HL-60/S4 treated with phorbol 12-myristate 13-acetate at 8.2 ng/mL for 4 days and 3 days (cell line): Measurements from ENCODE around the gene C1QTNF12.
"Not testable (repeated sequence)": the region's sequence is repeated elsewhere in the genome, so short reads cannot be mapped to it uniquely, and the experiment has no call there.

Experiments used
- in situ Hi-C: fragments of 300-500 bp; cut with MboI; formaldehyde crosslinking; loops from 2 replicates; pipeline ENCODE4 v1.15.0; 2022; ENCODE audit warnings: low sequenced_read_pairs

Gene C1QTNF12

GRCh38 chr1:1259951-1260600, 13.6 kb upstream of the C1QTNF12 start:
- in situ Hi-C loops, result no loop called here

GRCh38 chr1:1259540-1259939, 13.0 kb upstream of the C1QTNF12 start:
- in situ Hi-C loops, result no loop called here

GRCh38 chr1:1259119-1259488, 12.6 kb upstream of the C1QTNF12 start:
- in situ Hi-C loops, result no loop called here

GRCh38 chr1:1256956-1257871, 10.7 kb upstream of the C1QTNF12 start:
- in situ Hi-C loops, result no loop called here

GRCh38 chr1:1255611-1256010, 9.1 kb upstream of the C1QTNF12 start:
- in situ Hi-C loops, result no loop called here

GRCh38 chr1:1255078-1255477, 8.6 kb upstream of the C1QTNF12 start:
- in situ Hi-C loops, result no loop called here

GRCh38 chr1:1254667-1254998, 8.1 kb upstream of the C1QTNF12 start:
- in situ Hi-C loops, result no loop called here

- in situ Hi-C loops, result no loop called here
Observed at GRCh38 chr1:1253972-1254666, 7.6 kb upstream of the C1QTNF12 start.

GRCh38 chr1:1253314-1253713, 6.8 kb upstream of the C1QTNF12 start:
- in situ Hi-C loops, result no loop called here

- in situ Hi-C loops, result no loop called here
Observed at GRCh38 chr1:1250786-1251284, 4.3 kb upstream of the C1QTNF12 start.

- in situ Hi-C loops, result not testable (repeated sequence)
Observed at GRCh38 chr1:1248009-1248913, 1.7 kb upstream of the C1QTNF12 start.

- in situ Hi-C loops, result no loop called here
Observed at GRCh38 chr1:1247341-1247913, 905 bp upstream of the C1QTNF12 start.

GRCh38 chr1:1245817-1246576, 525 bp downstream of the C1QTNF12 start:
- in situ Hi-C loops, result no loop called here

- in situ Hi-C loops, result no loop called here
Observed at GRCh38 chr1:1245178-1245816, 1.2 kb downstream of the C1QTNF12 start.

- in situ Hi-C loops, result no loop called here
Observed at GRCh38 chr1:1244192-1244811, 2.2 kb downstream of the C1QTNF12 start.

- in situ Hi-C loops, result no loop called here
Observed at GRCh38 chr1:1243807-1244191, 2.7 kb downstream of the C1QTNF12 start.

GRCh38 chr1:1243266-1243660, 3.3 kb downstream of the C1QTNF12 start:
- in situ Hi-C loops, result no loop called here

GRCh38 chr1:1242461-1243265, 3.9 kb downstream of the C1QTNF12 start:
- in situ Hi-C loops, result no loop called here
